ENCODE measurements around the gene RLN2. TPM values are rescaled to one million over a fixed set of nuclear protein-coding genes. Genes with fewer than 3 reads are reported as not detected.
A peak's percentile ranks its signal among the peaks of the same experiment; 100 is the strongest.
"Not testable (repeated sequence)": the region's sequence is repeated elsewhere in the genome, so short reads cannot be mapped to it uniquely, and the experiment has no call there.

The RLN2 gene, protein sequence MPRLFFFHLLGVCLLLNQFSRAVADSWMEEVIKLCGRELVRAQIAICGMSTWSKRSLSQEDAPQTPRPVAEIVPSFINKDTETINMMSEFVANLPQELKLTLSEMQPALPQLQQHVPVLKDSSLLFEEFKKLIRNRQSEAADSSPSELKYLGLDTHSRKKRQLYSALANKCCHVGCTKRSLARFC
- total RNA-seq (2021), result 3.6 and 3.7 TPM in 2 replicates
- long read RNA-seq, partial matches to known transcripts, result 3 of 5 reads
- long read RNA-seq, other reads (novel, unspliced or antisense), result 2 of 5 reads

DNA sequence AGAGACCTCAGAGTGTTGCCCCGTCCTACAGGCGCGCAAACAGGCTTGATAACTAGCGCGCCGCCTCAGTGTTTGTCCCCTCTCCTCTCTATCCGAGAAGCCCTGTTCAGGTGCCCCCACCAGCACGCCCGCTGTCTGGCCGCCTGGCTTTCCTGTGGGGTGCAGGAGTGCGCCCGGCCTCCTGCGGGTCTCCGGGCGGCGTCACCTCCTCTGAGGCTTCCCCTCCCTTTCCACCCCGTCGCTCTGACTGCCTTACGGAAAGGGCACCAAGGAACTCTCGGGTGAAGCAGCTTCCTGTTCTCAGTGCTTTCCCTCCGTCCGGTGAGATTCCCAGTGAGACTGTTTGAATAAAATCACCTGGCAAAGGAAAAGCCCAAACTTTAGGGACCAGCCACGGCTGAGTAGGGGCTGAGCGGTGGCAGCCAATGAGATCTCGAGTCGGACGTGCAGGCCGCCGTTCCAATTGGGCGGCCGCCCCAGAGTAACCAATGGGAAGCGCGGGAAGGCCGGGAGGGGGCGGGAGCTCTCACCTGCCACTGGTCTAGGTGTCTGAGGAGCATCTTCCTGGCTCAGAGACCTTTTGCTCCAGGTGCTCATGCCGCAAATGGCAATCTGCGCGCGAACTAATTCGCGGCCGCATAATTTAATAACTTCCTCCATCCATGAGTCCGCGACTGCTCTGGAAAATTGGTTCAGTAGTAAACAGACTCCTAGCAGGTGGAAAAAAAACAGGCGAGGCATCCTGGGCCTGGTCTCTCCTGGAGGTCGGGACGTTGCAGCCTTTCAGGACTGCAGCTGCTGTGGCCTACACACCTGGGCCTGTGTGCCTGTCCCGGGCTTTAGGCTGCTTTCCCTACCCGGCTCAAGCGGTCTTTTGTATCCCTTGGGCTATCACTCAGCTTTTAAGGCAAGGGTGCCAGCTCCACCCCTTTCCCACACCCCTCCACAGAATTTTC, at the start of gene RLN2:
TSS of gene RLN2 (minus strand) at position 877 of the 956 bp plus-strand sequence. CDS start at position 741, 136 bp downstream.
- no CpG with 5 or more reads among the region's 50 CpGs for WGBS (ENCODE audit: extremely low coverage, insufficient read length, low lambda C conversion rate)
- not testable (repeated sequence) for H2AFZ ChIP-seq (ENCODE audit: low read length)
- peak within 1 kb of the TSS in 1 of 2 experiments; percentile 50; a peak in 2 of 5 replicates for H3K4me3 Mint-ChIP-seq

More for the DNA sequence above, at the start of gene RLN2:
- H3K23ac ChIP-seq (ENCODE audit: insufficient read length, low read depth, low read length); H3K4me2 ChIP-seq (ENCODE audit: insufficient read depth, insufficient read length, low read length); H3K27ac Mint-ChIP-seq; H3K18ac ChIP-seq (ENCODE audit: insufficient read length, low read depth, low read length); H2AK5ac ChIP-seq (ENCODE audit: insufficient read length, low read length); H2BK12ac ChIP-seq (ENCODE audit: insufficient read length, low read depth, low read length); H2BK20ac ChIP-seq (ENCODE audit: low read depth, low read length, poor library complexity, severe bottlenecking); H3K23me2 ChIP-seq (ENCODE audit: insufficient read length, low read depth, low read length, poor library complexity, severe bottlenecking); H3K36me3 Mint-ChIP-seq (ENCODE audit: insufficient read depth in 1 of 3, low read depth in 3 of 3); H3K9me3 ChIP-seq (ENCODE audit: control insufficient read depth, low read depth, low read length); H3K4me1 ChIP-seq (ENCODE audit: insufficient read depth, low read length); H3K27me3 ChIP-seq (ENCODE audit: insufficient read depth, low read length); H3K79me2 ChIP-seq (ENCODE audit: insufficient read depth, low read length); H3K56ac ChIP-seq (ENCODE audit: insufficient read length, low read depth, low read length); H3K14ac ChIP-seq (ENCODE audit: insufficient read depth, low read length); H3K27ac ChIP-seq (ENCODE audit: insufficient read length, low read depth, low read length); H2BK5ac ChIP-seq (ENCODE audit: insufficient read length, low read length); H4K91ac ChIP-seq (ENCODE audit: insufficient read length, low read depth, low read length); H3K4me1 Mint-ChIP-seq; H4K8ac ChIP-seq (replicated peaks; ENCODE audit: insufficient read length, low read depth, low read length); H3T11ph ChIP-seq (ENCODE audit: low read length); H3K27me3 Mint-ChIP-seq (ENCODE audit: low read depth); H4K20me1 ChIP-seq (ENCODE audit: control insufficient read depth, insufficient read depth, insufficient read length); H3K4ac ChIP-seq (ENCODE audit: low read depth, low read length); H3K79me1 ChIP-seq (ENCODE audit: insufficient read depth, low read depth, low read length, poor library complexity, severe bottlenecking); H3K9me3 Mint-ChIP-seq; H2BK15ac ChIP-seq (ENCODE audit: low read depth, low read length); H3K9ac ChIP-seq (ENCODE audit: extremely low read depth, insufficient read length, low read length); H4K5ac ChIP-seq (ENCODE audit: insufficient read length, low read depth, low read length); H2BK120ac ChIP-seq (ENCODE audit: low read depth, low read length, poor library complexity, severe bottlenecking): not testable (repeated sequence)
- peak; percentile 60 for DNase-seq
